Stomach (tissue), 9 donors: ENCODE results near the gene TUT4. TPM values are rescaled to one million over a fixed set of nuclear protein-coding genes. Genes with fewer than 3 reads are reported as not detected.

ENCODE experiments used
- DNase-seq, 2 donors: peaks; one replicate each; pipeline versions ENCODE4 v3.0.0 to v3.0.0-alpha.2; 2013 to 2019
- H3K27ac ChIP-seq, 5 donors: fragments of 200-600 bp in 4 of 5; sonication (generic) in 4 of 5; one replicate each; pipeline ENCODE4 v1.5.1; 2013 to 2019; ENCODE audit warnings: mild to moderate bottlenecking in 1 of 5, moderate library complexity in 1 of 5
- H3K27me3 ChIP-seq, 3 donors: fragments of 200-600 bp; sonication (generic); one replicate each; pipeline ENCODE4 v1.5.1; 2017 to 2019; ENCODE audit warnings: mixed run types in 1 of 3
- H3K36me3 ChIP-seq, 4 donors: fragments of 200-600 bp; sonication (generic); 1 replicate in 3 of 4; 2 replicates in 1 of 4; pipeline ENCODE4 v1.5.1; 2016 to 2019
- H3K4me1 ChIP-seq, 4 donors: fragments of 200-600 bp; sonication (generic); one replicate each; pipeline ENCODE4 v1.5.1; 2016 to 2019
- H3K4me3 ChIP-seq, 4 donors: fragments of 200-600 bp; sonication (generic) in 3 of 4; one replicate each; pipeline ENCODE4 v1.5.1; 2016 to 2019; ENCODE audit warnings: mild to moderate bottlenecking in 1 of 4
- H3K9me3 ChIP-seq, 4 donors: fragments of 200-600 bp; sonication (generic); one replicate each; pipeline ENCODE4 v1.5.1; 2016 to 2019
- EP300 ChIP-seq: sonication (generic); formaldehyde crosslinking; IDR thresholded peaks from one replicate; pipeline ENCODE4 v1.6.1; 2017; ENCODE audit warnings: antibody characterized with exemption
- POLR2A ChIP-seq, 4 donors: fragments of 450-650 bp; IDR thresholded peaks; one replicate each; pipeline ENCODE4 v1.6.1; 2016; ENCODE audit warnings: antibody characterized with exemption in 4 of 4, control low read depth in 2 of 4, mild to moderate bottlenecking in 1 of 4, moderate library complexity in 1 of 4
- POLR2AphosphoS5 ChIP-seq, 3 donors: sonication (generic); formaldehyde crosslinking; IDR thresholded peaks; one replicate each; pipeline ENCODE4 v1.6.1; 2016; ENCODE audit warnings: antibody characterized with exemption in 3 of 3
- WGBS, 5 donors: extraction: QIAGEN DNeasy Blood & Tissue Kit in 3 of 5; methylation state at CpG; one replicate each; pipeline versions ENCODE4 v1.1.5 to v1.1.7; 2013 to 2018; 5-methylcytosine and 5-hydroxymethylcytosine counted together
- intact Hi-C: fragments of 100-400 bp; cut with DNase I; formaldehyde crosslinking; loops from one replicate; pipeline ENCODE4 v1.15.1; 2023; ENCODE audit warnings: low total_unique reads
- polyA plus RNA-seq, 3 donors: library from polyadenylated mRNA; stranded (reverse); fragments of 200-250 nt; gene quantifications; one replicate each; pipeline ENCODE4 v1.2.3, GENCODE V29; 2013
- total RNA-seq, 5 donors: library from RNA; depleted of rRNA; stranded (reverse); fragments of >200 nt; gene quantifications; one replicate each; pipeline versions ENCODE4 v1.1.0 to v1.2.3, GENCODE V29; 2014 to 2016
- TF ChIP-seq, protein P1 (sequence below), 7 experiments: fragments of 450-650 bp in 4 of 7; fragments of 200-600 bp in 3 of 7; sonication (generic) in 3 of 7; IDR thresholded peaks; one replicate each; pipeline ENCODE4 v1.5.1; 2016 to 2019; ENCODE audit warnings: antibody characterized with exemption in 7 of 7, control low read depth in 2 of 7, mild to moderate bottlenecking in 1 of 7
- donor health status: healthy with polysubstance abuse.
- donor health status: Bipolar disorder and iron deficiency.
- donor health status: healthy.

TUT4 gene
- total and polyA plus RNA-seq, 8 donors, result 11.8 to 107 (median 37.1) TPM

DNA sequence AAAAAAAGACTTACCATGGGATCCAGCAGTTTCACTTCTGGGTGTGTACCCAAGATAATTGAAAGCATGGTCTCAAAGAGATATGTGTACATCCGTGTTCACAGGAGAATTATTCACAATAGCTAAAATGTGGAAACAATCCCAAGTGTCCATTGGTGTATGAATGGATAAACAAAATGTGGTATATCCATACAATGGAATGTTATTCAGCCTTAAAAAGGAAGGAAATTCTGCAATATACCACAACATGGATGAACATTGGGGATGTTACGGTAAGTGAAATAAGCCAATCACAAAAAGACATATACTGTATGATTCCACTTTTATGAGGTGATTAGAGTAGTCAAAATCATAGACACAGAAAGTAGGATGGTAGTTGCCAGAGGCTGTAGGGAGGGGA is 7.0 kb upstream of the TUT4 start:
- H3K27me3 ChIP-seq, result peaks cover 0 to 5% (median 0%) of the 10 kb centered on the region in 3 donors
- H3K27ac ChIP-seq, result no peak overlapping the region
- H3K4me3 ChIP-seq, result no peak overlapping the region
- no peak for DNase-seq
- H3K9me3 ChIP-seq, result no peaks in the 10 kb centered on the region
- intact Hi-C loops, result no loop called here
- TF ChIP-seq, protein P1, sequence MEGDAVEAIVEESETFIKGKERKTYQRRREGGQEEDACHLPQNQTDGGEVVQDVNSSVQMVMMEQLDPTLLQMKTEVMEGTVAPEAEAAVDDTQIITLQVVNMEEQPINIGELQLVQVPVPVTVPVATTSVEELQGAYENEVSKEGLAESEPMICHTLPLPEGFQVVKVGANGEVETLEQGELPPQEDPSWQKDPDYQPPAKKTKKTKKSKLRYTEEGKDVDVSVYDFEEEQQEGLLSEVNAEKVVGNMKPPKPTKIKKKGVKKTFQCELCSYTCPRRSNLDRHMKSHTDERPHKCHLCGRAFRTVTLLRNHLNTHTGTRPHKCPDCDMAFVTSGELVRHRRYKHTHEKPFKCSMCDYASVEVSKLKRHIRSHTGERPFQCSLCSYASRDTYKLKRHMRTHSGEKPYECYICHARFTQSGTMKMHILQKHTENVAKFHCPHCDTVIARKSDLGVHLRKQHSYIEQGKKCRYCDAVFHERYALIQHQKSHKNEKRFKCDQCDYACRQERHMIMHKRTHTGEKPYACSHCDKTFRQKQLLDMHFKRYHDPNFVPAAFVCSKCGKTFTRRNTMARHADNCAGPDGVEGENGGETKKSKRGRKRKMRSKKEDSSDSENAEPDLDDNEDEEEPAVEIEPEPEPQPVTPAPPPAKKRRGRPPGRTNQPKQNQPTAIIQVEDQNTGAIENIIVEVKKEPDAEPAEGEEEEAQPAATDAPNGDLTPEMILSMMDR (IDR thresholded peaks at IDR 0.05), result no peak
- TF ChIP-seq EP300 (no peak), POLR2A (IDR thresholded peaks at IDR 0.05) (no peak), POLR2AphosphoS5 (IDR thresholded peaks at IDR 0.05) (no peak)
- peaks cover 0 to 2% (median 0%) of the 10 kb centered on the region in 4 donors for H3K4me1 ChIP-seq
- no peaks in the 10 kb centered on the region for H3K36me3 ChIP-seq
- 82 to 91% (median 88%) methylated on average over 2 of the region's 2 CpGs for WGBS, 5 donors

DNA sequence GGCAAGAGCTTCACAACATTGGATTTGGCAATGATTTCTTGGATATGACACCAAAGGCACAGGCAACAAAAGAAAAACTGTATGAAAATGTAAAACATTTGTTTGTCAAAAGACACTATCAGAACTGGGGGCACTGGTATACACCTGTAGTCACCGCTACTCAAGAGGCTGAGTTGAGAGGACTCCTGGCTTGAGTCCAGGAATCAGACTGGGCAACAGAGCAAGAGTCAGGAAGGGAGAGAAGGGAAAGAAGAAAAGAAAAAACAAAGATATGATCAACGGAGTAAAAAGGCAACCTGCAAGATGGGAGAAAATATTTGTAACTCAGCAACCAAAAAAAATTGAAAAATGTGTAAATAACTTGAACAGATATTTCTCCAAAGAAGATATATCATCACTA is 6.0 kb upstream of the TUT4 start:
- Histone ChIP-seq H3K36me3 (no peaks in the 10 kb centered on the region), H3K27me3 (peaks cover 0 to 5% (median 0%) of the 10 kb centered on the region in 3 donors), H3K4me1 (peaks cover 0 to 11% (median 5%) of the 10 kb centered on the region in 4 donors), H3K4me3 (no peak overlapping the region), H3K27ac (no peak overlapping the region), H3K9me3 (no peaks in the 10 kb centered on the region)
- intact Hi-C loops, result no loop called here
- TF ChIP-seq POLR2A (IDR thresholded peaks at IDR 0.05) (no peak), POLR2AphosphoS5 (IDR thresholded peaks at IDR 0.05) (no peak), EP300 (no peak)
- TF ChIP-seq, protein P1 (IDR thresholded peaks at IDR 0.05), result no peak
- no peak for DNase-seq
- WGBS, 5 donors, result 35 to 73% (median 48%) methylated on average over 2 of the region's 2 CpGs

DNA sequence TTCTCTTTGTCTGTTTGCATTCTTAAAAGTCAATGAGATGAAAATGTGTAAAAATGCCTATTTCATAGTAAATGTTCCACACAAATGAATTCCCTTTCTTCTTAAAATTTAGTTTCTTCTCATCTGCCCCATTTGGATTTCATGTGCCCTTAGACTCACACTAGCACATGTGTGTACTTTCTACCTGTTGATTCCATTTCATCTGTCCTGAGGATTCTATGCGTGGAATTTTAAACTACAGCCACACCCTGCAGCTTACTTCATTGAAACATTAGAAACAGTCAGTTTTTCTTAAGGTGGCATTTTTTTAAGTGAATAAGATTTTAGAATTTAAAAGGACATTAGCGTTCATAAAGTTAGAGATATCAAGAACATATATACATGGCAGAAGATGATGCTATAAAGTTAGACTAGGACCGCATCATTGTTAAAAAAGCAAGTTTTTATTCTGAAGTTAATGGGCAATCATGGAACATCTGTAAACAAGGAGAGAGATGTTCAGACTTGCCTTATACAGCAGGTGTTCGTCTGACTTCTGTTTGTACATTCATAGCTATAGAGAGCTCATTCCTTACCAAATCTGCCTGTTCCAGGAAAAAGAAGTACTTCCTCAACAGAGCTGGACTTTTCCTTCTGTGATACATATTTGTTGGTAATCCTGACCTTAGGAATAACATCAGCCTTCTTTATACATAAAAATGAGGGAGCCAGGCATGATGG is 3.9 kb upstream of the TUT4 start:
- TF ChIP-seq POLR2A (IDR thresholded peaks at IDR 0.05) (no peak), EP300 (no peak), POLR2AphosphoS5 (IDR thresholded peaks at IDR 0.05) (no peak)
- TF ChIP-seq, protein P1 (IDR thresholded peaks at IDR 0.05), result no peak
- DNase-seq, result no peak
- no peak overlapping the region for H3K27ac ChIP-seq
- no peaks in the 10 kb centered on the region for H3K36me3 ChIP-seq
- intact Hi-C loops, result no loop called here
- H3K27me3 ChIP-seq, result no peaks in the 10 kb centered on the region
- peaks cover 0 to 19% (median 11%) of the 10 kb centered on the region in 4 donors for H3K4me1 ChIP-seq
- H3K9me3 ChIP-seq, result no peaks in the 10 kb centered on the region
- 68 to 79% (median 70%) methylated on average over 4 of the region's 4 CpGs for WGBS, 5 donors
- no peak overlapping the region for H3K4me3 ChIP-seq

DNA sequence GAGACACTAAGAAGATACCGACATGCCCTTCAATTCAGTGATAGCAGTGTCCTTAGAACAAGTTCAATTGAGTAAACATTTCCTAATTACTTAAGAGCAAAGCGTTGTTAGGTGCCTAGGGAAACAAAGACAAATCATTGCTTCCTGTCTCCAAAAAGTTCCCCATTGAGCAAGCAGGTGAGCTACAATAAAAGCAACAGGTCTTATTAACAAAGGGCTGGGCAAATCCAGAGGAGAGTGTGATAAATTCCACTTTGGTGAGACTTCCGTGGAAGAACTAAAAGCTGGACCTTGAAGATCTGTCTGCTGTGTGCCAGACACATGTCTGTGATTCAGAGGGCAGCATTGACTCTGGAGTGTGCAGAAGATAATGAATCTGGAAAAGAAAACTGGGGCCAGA is 1.9 kb upstream of the TUT4 start:
- TF ChIP-seq POLR2AphosphoS5 (IDR thresholded peaks at IDR 0.05), result no peak
- no peak for TF ChIP-seq EP300
- no peak for TF ChIP-seq POLR2A (IDR thresholded peaks at IDR 0.05)
- TF ChIP-seq, protein P1 (IDR thresholded peaks at IDR 0.05), result no peak
- Histone ChIP-seq H3K9me3 (no peaks in the 10 kb centered on the region), H3K27me3 (no peaks in the 10 kb centered on the region), H3K27ac (no peak overlapping the region), H3K4me3 (no peak overlapping the region), H3K4me1 (peaks cover 0 to 35% (median 27%) of the 10 kb centered on the region in 4 donors), H3K36me3 (no peaks in the 10 kb centered on the region)
- WGBS, 5 donors, result 29 to 41% (median 36%) methylated on average over 3 of the region's 3 CpGs
- intact Hi-C loops, result no loop called here
- DNase-seq, result peak in 1 of 2 donors; percentile 27
